NT2/D1 (cell line): ENCODE data around the gene GP1BB.
A peak's percentile ranks its signal among the peaks of the same experiment; 100 is the strongest.

Experiments
- DNase-seq: peaks from one replicate; pipeline ENCODE4 v3.0.0-alpha.2; 2011; ENCODE audit warnings: low read depth, low spot score
- H3K27me3 ChIP-seq: 2 replicates; pipeline ENCODE4 v1.6.0; 2011; ENCODE audit warnings: mild to moderate bottlenecking; ENCODE audit not compliant: insufficient read length, insufficient read depth
- H3K36me3 ChIP-seq: 2 replicates; pipeline ENCODE4 v1.6.1; 2011; ENCODE audit warnings: mild to moderate bottlenecking, low read length, mixed read lengths; ENCODE audit not compliant: insufficient read depth, insufficient read length
- H3K4me1 ChIP-seq: 2 replicates; pipeline ENCODE4 v1.5.1; 2011; ENCODE audit not compliant: insufficient read depth, insufficient read length
- H3K4me3 ChIP-seq: 2 replicates; pipeline ENCODE4 v1.5.1; 2011; ENCODE audit warnings: low read depth; ENCODE audit not compliant: insufficient read length
- H3K9ac ChIP-seq: 2 replicates; pipeline ENCODE4 v1.6.0; 2011; ENCODE audit warnings: low read depth; ENCODE audit not compliant: insufficient read length
- H3K9me3 ChIP-seq: 2 replicates; pipeline ENCODE4 v1.5.1; 2011; ENCODE audit warnings: mild to moderate bottlenecking, low read length; ENCODE audit not compliant: insufficient read depth
- SUZ12 ChIP-seq: IDR thresholded peaks from 2 replicates; pipeline ENCODE4 v1.6.1; 2011; ENCODE audit not compliant: insufficient read length, insufficient read depth; ENCODE audit errors: extremely low read depth
- YY1 ChIP-seq: IDR thresholded peaks from 2 replicates; pipeline ENCODE4 v1.6.1; 2011; ENCODE audit not compliant: insufficient read length, insufficient read depth
- ZNF274 ChIP-seq: IDR thresholded peaks from 2 replicates; pipeline ENCODE4 v1.6.1; 2011; ENCODE audit warnings: mild to moderate bottlenecking, low read depth, low read length

The GP1BB gene

GRCh38 chr22:19710769-19711106, 12.6 kb upstream of the GP1BB start:
- peaks cover 40% of the 10 kb centered on the region for H3K4me1 ChIP-seq
- no peak for TF ChIP-seq SUZ12
- TF ChIP-seq YY1 = no peak
- no peak for TF ChIP-seq ZNF274
- H3K4me3 ChIP-seq = no peak overlapping the region
- no peaks in the 10 kb centered on the region for H3K9me3 ChIP-seq
- H3K36me3 ChIP-seq = no peaks in the 10 kb centered on the region
- no peak for DNase-seq
- peaks cover 37% of the 10 kb centered on the region for H3K27me3 ChIP-seq
- no peak overlapping the region for H3K9ac ChIP-seq

- Histone ChIP-seq H3K36me3 (no peaks in the 10 kb centered on the region), H3K9me3 (no peaks in the 10 kb centered on the region), H3K27me3 (peaks cover 46% of the 10 kb centered on the region), H3K4me3 (no peak overlapping the region), H3K4me1 (peaks cover 41% of the 10 kb centered on the region), H3K9ac (no peak overlapping the region)
- DNase-seq = no peak
- no peak for TF ChIP-seq ZNF274
- TF ChIP-seq YY1 = no peak
- TF ChIP-seq SUZ12 = no peak
Measured at GRCh38 chr22:19713245-19713644, 10.1 kb upstream of the GP1BB start.

GRCh38 chr22:19713650-19714311, 9.6 kb upstream of the GP1BB start:
- Histone ChIP-seq H3K36me3 (no peaks in the 10 kb centered on the region), H3K27me3 (peaks cover 48% of the 10 kb centered on the region), H3K4me1 (peaks cover 43% of the 10 kb centered on the region), H3K4me3 (peak overlapping the region; percentile 15), H3K9ac (no peak overlapping the region), H3K9me3 (no peaks in the 10 kb centered on the region)
- no peak for DNase-seq
- no peak for TF ChIP-seq ZNF274
- TF ChIP-seq YY1 = no peak
- TF ChIP-seq SUZ12 = no peak

GRCh38 chr22:19714312-19715187, 8.8 kb upstream of the GP1BB start, which contains the start of gene SEPTIN5:
Gene SEPTIN5, plus strand, starts transcription at chr22:19714503. Its CDS starts 86 bp downstream, at chr22:19714589.
- H3K27me3 ChIP-seq = peaks cover 56% of the 10 kb centered on the region
- peak within 1 kb of the TSS; percentile 32 for H3K9ac ChIP-seq
- H3K36me3 ChIP-seq = no peaks in the 10 kb centered on the region
- peaks cover 38% of the 10 kb centered on the region for H3K4me1 ChIP-seq
- DNase-seq = no peak
- no peak for TF ChIP-seq SUZ12
- no peak for TF ChIP-seq YY1
- no peak for TF ChIP-seq ZNF274
- H3K4me3 ChIP-seq = peak within 1 kb of the TSS; percentile 30
- H3K9me3 ChIP-seq = no peaks in the 10 kb centered on the region

- no peak for TF ChIP-seq ZNF274
- no peak for TF ChIP-seq YY1
- no peak for TF ChIP-seq SUZ12
- H3K9ac ChIP-seq = peak overlapping the region; percentile 32
- H3K36me3 ChIP-seq = peaks cover 6% of the 10 kb centered on the region
- H3K9me3 ChIP-seq = no peaks in the 10 kb centered on the region
- no peak for DNase-seq
- peak overlapping the region; percentile 30 for H3K4me3 ChIP-seq
- peaks cover 30% of the 10 kb centered on the region for H3K4me1 ChIP-seq
- peaks cover 64% of the 10 kb centered on the region for H3K27me3 ChIP-seq
Measured at GRCh38 chr22:19715188-19715930, 8.0 kb upstream of the GP1BB start.

- Histone ChIP-seq H3K27me3 (peaks cover 69% of the 10 kb centered on the region), H3K36me3 (peaks cover 8% of the 10 kb centered on the region), H3K9ac (no peak overlapping the region), H3K9me3 (no peaks in the 10 kb centered on the region), H3K4me1 (peaks cover 26% of the 10 kb centered on the region), H3K4me3 (no peak overlapping the region)
- TF ChIP-seq YY1 (no peak), ZNF274 (no peak), SUZ12 (no peak)
- no peak for DNase-seq
Measured at GRCh38 chr22:19716041-19716828, 7.1 kb upstream of the GP1BB start.
